ENCODE measurements around the gene OAS3.
"Not testable (repeated sequence)": the region's sequence is repeated elsewhere in the genome, so short reads cannot be mapped to it uniquely, and the experiment has no call there.

OAS3 gene, protein sequence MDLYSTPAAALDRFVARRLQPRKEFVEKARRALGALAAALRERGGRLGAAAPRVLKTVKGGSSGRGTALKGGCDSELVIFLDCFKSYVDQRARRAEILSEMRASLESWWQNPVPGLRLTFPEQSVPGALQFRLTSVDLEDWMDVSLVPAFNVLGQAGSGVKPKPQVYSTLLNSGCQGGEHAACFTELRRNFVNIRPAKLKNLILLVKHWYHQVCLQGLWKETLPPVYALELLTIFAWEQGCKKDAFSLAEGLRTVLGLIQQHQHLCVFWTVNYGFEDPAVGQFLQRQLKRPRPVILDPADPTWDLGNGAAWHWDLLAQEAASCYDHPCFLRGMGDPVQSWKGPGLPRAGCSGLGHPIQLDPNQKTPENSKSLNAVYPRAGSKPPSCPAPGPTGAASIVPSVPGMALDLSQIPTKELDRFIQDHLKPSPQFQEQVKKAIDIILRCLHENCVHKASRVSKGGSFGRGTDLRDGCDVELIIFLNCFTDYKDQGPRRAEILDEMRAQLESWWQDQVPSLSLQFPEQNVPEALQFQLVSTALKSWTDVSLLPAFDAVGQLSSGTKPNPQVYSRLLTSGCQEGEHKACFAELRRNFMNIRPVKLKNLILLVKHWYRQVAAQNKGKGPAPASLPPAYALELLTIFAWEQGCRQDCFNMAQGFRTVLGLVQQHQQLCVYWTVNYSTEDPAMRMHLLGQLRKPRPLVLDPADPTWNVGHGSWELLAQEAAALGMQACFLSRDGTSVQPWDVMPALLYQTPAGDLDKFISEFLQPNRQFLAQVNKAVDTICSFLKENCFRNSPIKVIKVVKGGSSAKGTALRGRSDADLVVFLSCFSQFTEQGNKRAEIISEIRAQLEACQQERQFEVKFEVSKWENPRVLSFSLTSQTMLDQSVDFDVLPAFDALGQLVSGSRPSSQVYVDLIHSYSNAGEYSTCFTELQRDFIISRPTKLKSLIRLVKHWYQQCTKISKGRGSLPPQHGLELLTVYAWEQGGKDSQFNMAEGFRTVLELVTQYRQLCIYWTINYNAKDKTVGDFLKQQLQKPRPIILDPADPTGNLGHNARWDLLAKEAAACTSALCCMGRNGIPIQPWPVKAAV

DNA sequence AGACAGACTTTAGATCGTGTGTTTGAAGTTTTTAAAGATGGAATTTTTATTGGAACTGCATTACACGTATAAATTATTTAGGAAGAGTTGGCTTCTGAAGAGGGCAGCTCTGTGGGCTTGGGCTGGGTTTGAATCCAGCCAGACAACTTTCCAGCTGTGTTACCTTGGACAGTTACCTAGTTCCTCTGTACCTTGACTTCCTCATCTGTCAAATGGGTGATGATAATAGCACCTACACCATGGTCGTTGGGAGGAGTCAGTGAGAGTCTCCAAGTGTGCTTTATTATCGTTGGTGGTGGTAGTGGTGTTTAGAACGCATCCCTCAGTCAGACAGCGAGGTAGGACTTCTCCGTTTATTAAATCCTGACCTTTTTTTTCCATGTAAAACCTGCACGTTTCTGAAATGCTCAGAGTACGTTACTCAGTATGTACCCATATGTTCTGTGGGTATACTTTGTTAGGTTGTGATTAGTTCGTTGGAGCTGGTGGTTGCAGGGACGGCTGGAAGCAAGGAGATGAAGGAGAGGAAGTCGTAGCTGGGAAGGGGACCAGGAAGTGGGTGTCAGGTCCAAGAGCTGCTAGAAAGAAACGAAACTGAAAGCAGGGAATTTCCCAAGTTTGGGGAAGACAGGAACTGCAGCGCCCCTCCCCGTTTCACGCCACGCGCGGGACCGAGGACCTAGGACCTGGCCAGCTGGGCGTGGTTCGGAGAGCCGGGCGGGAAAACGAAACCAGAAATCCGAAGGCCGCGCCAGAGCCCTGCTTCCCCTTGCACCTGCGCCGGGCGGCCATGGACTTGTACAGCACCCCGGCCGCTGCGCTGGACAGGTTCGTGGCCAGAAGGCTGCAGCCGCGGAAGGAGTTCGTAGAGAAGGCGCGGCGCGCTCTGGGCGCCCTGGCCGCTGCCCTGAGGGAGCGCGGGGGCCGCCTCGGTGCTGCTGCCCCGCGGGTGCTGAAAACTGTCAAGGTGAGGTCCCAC lies at the start of gene OAS3:
Gene OAS3, plus strand, starts transcription at position 734 of the 979 bp plus-strand sequence. Its CDS starts 57 bp downstream, at position 791.
- DNase-seq, result peak; percentile 86

DNA sequence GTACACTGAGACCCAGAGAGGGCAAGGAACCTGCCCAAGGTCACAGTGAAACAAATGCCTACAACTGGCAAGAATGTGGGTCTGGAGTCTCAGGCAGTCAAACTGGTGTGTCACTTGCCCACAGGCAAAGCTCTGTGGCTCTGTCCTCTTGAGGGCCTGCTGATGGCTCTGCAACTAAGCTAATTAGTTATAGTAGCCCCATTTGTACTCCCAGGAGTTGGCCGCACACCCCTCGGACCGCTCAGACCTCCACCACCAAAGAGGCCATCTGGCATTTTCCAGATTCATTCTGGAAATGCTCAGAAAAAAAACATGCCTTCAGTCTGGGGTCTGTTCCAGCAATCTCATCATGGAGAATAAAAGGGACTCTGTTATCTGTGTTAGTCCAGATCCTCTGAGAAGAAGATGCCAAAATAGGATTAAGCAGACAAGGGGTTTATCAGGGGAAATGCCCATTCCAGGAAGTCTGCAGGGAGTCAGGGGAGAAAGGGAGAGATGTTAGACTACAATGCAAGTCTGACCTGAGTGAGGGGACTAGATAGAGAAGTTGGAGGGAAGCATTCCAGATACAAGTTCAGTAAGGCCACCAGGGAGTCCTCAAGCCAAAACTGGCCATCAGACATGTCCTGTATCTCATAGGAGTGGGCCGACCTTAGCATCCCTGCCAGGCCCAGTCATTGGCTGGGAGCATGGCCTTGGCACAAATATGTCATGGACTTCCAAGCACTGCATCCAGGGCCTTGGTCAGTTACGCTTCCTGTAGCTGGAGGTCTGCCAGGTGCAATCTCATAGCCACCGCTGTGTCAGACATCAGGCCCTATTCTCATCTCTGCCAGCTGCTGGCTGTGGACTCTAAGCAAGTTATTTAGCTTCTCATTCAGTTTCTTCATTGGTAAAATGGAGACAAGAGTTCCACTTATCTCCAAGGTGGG lies 46.9 kb upstream of the OAS3 start:
- DNase-seq, result no peak

DNA sequence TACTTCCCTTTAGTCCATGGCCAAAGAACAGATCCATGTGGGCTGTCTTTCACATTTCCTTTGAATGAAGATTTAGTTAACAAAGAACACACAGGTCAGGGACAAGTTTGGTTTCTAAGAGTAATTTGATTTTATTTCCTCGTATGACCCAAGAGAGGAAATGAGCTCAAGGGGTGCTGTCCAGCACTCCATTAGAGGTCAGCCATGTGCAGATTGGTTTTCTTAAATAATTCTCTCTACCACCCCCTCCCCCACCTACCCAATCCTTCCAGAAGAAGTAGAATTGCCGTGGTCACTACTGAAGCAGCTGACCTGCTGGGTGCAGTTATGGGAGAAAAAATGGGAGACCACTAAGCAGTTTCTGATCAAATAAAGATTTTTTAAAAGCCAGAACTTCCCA lies 45.4 kb upstream of the OAS3 start:
- no peak for DNase-seq

DNA sequence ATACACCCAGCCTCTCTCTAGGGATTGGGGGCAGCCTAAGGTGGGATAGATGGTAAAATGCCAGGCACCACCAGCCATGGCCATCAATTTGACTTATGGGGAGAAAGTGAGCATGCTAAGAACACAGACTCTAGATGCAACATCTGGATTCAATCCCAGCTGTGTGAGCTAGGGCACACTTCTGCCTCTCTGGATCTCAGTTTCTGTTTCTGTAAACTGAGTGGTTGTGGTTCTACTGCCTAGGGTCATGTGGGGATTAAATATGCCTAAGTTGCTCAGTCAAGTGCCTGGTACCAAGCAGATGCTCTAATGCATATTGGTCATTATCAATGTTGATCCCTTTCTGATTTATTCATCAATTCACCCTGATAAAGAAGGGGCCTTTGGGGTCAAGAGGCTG lies 44.1 kb upstream of the OAS3 start:
- DNase-seq, result no peak

DNA sequence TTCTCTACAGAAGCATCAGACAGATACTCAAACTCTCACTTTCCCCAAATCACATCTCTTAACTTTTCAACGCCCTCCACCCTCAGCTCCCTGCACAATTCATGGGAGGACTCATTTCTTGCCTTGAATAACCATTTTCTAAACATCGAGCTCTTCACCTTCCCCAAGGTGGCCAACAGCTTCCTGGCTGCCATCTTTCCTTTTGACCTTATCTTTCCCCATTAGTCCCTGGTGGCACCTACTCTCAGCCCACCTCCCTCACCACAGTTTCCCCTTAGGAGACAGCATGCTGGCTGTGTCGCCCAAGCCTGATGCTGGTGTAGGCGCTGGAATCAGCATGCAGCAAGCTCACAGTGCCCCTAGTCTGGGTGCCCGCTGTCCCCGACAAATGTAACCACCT lies 39.9 kb upstream of the OAS3 start:
- no peak for DNase-seq

DNA sequence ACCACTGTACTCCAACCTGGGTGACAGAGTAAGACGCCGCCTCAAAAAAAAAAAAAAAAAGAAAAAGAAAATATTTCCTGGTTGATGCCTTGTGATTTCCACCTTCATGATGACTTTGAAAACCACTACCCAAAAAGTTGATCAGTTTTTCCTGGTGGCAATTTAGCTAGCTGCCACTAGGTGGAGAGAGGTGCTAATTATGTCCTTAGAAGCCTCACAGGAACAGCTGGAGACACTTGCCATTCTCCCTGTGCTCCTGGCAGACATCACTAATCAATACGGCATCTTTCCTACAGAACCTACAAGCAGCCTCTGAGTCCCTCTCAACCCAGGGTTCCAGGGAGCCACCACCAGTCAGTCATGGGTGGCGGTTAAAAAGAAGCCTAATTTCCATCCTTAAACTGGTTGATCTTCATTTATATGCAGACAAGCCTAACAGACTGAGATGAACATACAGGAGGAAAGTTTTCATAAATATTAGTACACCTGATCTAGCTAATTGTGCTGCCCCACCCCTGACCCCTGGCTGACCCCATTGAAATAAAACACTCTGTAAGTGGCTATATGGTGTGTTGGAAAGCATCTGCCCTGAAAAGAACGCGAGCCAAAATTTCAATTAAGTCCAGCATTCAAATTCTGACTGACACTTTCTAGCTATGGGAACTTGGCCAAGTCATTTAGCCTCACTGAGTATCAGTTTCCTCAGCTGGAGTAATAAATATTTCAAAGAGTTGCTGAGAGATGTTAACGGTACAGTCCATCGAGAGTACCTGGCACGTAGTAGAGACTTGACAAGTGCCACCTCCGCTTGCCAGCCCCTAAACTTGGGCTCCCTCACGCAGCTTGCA lies 37.8 kb upstream of the OAS3 start:
- DNase-seq, result peak; percentile 68

DNA sequence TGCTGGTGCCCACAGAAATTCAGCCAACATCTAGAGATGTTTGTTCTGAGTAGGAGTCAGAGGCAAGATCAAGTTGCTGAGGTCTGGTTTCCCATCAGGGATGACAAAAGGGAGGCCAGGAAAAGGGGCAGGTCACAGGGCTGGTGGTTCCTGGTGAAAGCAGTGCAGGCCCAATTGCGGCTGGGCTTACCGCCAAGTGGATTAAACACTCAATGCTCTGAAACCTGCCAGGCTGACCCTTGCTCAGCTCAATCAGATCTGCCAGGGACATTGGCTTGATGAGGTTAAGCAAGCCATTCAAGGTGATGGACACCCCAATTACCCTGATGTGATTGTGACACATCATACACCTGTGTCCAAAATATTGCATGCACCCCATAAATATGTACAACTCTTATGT lies 37.0 kb upstream of the OAS3 start:
- no peak for DNase-seq

DNA sequence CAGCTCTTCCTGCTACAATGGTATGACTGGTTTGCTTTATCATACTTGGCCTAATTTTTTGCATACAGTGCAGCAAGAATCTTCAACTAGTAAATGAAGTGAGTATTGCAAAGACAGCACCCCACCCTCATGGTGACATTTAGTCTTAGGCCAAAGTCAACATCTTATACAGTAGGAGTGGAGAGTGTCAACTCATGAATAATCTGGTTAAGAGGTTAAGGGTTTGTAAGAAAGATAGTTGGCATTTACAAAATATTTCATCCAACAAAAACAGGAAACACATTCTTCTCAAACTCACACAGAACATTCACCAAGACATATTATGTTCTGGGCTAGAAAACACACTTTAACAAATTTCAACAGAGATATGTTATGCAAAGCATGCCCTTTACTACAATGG lies 33.7 kb upstream of the OAS3 start:
- no peak for DNase-seq

DNA sequence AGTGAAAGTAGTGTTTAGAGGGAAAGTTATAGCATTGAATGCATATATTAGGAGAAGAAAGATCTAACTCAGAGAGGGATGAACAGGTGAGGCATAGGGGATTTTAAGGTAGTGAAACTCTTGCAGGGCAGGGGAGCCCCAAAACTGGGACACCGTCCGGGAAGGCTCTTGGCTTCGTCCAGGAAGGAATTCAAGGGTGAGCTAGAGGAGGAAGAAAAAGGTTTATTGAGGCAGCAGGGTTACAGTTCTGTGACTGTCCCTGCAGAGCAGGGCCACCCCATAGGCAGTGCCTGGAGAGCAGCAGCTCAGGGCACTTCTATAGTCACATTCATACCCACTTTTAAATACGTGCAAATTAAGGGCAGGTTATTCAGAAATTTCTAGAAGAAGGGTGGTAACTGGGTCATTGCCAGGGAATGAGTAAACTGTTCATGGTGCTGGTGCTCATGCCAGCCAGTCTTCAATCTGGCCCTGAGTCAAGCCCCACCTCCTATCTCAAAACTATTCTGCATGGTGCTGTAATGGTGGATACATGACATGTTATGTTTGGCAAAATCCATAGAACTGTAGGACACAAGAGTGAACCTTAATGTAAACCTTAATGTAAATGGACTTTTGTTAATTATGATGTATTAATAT lies 32.7 kb upstream of the OAS3 start:
- DNase-seq, result no peak

DNA sequence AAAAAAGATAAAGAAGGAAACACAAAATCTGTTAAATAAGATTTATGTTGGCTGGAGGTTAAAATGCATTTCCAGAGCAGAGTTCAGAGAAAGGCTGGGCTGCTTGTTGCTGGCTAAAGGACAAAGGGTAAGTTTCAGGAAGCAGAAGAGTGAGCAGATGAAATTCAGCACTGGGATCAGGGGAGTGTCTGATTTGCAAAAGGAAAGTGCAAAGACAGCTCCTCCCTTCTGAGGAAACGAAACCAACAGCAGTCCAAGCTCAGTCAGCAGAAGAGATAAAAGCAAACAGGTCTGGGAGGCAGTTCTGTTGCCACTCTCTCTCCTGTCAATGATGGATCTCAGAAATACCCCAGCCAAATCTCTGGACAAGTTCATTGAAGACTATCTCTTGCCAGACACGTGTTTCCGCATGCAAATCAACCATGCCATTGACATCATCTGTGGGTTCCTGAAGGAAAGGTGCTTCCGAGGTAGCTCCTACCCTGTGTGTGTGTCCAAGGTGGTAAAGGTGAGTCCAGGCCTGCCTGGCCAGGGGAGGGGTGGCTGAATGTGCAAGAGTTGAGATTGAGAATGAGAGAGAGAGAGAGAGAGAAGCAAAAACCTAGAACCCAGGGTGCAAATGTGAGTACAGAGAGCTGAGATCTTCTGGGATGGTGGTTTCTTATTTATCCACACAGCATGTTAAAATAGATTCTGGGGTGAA lies 31.4 kb upstream of the OAS3 start, which contains the start of gene OAS1:
Gene OAS1, plus strand, starts transcription at position 251 of the 703 bp plus-strand sequence. Its CDS starts 78 bp downstream, at position 329.
- DNase-seq, result peak; percentile 56

DNA sequence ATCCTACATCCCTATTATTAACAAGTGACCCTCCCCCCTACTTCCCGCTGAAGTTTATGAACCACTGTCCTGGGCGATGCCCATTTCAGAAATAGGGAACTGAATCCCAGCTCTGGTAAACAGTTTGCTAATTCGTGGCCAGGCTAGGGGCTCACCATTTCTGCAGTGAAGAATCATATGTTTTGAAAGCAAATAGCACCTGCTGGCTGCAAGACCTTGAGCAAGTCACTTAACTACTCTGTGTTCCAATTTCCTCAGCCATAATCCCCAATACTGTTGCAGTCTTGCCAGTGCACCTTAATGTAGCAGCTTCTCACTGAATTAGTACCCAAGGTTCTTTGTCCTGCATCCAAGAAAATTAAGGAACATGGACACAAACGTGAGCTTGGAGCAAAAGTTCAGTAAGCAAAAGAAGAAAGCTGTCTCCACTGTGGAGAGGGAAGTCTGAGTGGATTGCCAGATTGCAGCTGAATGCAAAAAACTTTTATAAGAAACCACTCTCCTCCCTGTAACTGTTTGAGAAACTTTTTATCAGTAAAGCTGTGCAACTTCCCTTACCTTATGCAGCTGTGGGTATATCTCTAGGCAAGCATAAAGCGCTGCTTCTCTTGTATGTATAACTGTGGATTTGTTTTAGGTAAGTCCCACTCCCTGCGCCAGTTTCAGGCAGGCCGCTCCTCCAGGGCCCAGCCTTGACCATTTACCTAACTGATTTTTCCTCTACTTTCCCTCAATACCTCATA lies 30.7 kb upstream of the OAS3 start:
- no peak for DNase-seq

DNA sequence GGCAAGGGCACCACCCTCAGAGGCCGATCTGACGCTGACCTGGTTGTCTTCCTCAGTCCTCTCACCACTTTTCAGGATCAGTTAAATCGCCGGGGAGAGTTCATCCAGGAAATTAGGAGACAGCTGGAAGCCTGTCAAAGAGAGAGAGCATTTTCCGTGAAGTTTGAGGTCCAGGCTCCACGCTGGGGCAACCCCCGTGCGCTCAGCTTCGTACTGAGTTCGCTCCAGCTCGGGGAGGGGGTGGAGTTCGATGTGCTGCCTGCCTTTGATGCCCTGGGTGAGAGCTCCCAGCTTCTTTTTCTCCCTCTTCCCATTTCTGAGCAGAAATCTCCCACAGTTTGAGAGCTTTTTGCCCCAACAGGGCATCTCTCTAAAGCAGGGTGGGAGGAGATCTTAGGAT lies 29.7 kb upstream of the OAS3 start:
- peak; percentile 9 for DNase-seq

DNA sequence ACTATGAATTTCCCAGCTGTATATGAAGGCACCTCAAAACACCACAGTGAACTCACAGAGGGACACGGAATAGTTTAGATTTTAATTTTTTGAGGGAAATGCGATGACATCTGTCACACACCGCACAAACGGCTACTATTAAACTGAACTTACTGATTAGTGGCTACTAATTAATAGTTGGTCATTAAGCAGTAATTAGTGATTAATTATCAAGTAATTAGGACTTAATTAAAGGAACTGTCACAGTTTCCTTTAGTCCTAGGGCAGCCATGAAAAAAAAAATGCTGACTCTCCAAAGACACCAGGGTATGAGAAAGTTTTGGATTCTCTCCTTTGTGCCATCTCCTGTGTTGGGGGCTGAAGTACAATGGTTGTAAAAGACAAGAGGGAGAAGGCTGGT lies 28.6 kb upstream of the OAS3 start:
- DNase-seq, result no peak

DNA sequence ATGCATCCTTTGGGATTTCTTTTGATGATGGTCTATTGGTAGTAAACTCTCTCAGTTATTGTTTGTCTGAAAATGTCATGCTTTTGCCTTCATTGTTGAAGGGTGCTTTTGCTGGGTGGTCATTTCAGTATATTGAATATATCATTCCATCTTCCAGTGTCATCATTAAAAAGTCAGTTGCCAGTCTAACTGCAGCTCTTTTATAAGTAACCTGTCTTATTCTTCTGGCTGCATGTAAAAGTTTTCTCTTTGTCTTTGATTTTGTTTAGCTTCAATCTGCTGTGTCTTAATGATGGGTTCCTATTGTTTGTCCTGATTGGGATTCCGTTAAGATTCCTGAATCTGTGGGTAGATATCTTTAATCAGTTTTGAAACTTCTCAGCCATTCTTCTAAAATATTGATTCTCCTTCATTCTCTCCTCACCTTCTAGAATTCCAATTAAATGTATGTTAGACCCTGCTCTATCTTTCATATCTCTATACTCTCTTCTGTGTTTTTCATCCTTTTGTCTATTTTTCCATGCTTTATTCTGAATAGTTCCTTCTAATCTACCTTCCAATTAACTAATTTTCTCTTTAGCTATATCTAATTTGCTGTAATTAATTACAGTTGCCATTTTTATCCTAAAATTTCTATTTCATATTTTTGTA lies 25.1 kb upstream of the OAS3 start:
- no peak for DNase-seq

DNA sequence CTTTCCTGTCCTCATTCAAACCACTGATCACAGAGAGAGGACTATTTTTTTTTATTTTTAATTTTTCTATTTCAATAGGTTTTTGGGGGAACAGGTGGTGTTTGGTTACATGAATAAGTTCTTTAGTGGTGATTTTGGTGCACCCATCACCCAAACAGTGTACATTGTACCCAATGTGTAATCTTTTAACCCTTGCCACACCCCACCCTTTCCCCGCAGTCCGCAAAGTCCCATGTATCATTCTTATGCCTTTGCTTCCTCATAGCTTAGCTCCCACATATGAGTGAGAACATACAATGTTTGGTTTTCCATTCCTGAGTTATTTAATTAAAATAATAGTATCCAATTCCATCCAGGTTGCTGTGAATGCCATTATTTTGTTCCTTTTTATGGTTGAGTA lies 24.4 kb upstream of the OAS3 start:
- DNase-seq, result not testable (repeated sequence)

DNA sequence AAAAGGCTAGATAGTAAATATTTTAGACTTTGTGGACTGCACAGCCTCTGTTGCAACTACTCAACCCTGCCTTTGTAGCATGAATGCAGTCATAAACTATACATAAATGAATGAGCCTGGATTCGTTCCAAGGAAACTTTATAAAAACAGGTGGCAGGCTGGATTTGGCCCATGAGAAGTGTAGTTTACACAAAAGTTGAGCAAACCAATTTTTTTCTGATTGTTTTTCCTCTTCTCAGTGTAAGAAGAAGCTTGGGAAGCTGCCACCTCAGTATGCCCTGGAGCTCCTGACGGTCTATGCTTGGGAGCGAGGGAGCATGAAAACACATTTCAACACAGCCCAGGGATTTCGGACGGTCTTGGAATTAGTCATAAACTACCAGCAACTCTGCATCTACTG lies 22.0 kb upstream of the OAS3 start:
- no peak for DNase-seq

DNA sequence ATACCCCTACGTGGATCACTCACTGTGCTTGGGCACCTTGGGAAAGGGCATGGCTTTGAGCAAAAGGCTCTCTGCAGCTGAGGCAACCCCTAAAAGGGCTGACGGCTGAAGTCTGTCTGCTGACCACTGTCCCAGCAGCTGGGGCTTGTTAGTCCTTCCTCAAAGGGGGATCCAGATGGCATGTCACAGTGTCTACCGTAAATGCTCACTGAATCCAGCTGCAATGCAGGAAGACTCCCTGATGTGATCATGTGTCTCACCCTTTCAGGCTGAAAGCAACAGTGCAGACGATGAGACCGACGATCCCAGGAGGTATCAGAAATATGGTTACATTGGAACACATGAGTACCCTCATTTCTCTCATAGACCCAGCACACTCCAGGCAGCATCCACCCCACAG lies 19.2 kb upstream of the OAS3 start:
- no peak for DNase-seq

DNA sequence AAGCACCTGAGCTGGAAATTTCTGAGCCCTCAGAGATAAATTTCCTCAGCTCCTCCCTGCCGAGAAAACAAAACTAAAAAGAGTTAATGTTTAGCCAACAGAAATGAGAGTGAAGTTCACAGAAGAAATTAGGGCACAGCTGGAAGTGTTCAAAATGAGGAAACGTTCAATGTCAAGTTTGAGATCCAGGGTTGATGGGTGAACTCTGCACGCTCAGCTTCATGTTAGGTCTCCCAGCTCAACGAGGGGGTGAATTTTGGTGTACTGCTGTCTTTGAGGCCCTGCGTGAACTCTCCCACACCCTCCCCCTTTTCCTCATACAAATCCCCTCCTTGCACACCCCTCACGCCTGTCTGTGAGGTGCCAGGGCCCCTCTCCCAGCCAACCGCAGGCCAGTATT lies 13.3 kb upstream of the OAS3 start:
- DNase-seq, result no peak

Data from CD4-positive, alpha-beta T cell treated with Interleukin-10 for 1 hour (primary cell).